HepG2 (cell line): ENCODE measurements around the gene SERTAD2. TPM values are rescaled to one million over a fixed set of nuclear protein-coding genes. Genes with fewer than 3 reads are reported as not detected.

Experiments used
- ATAC-seq: fragments of 200-7000 bp; cut with Tn5 transposase; 3 replicates; pipeline ENCODE4 v1.9.1; 2020; ENCODE audit warnings: mild to moderate bottlenecking, moderate library complexity
- BruUV-seq: library from RNA; stranded (reverse); fragments of 400-500 nt; replicated peaks from 2 replicates; lab custom pipeline; 2021; lab: Mats Ljungman, UMichigan
- CTCF ChIA-PET: fragments of 300-600 bp; formaldehyde crosslinking; extraction: SDS; loops from one replicate; lab custom pipeline; 2021; ENCODE audit warnings: low total read pairs, inconsistent platforms, low intra/inter-chr PET ratio; lab: Yijun Ruan, JAX
- POLR2A ChIA-PET: fragments of 350-600 bp; sonication (Branson Sonifier 250); formaldehyde crosslinking; loops from one replicate; lab custom pipeline; 2020; ENCODE audit warnings: antibody characterized with exemption, inconsistent platforms; lab: Yijun Ruan, JAX
- DNase-seq: peaks from one replicate; pipeline ENCODE4 v3.0.0-alpha.2; 2015; ENCODE audit warnings: low spot score
- FAIRE-seq: peaks from 3 replicates; lab custom pipeline; 2011; peaks lifted over from hg19 to GRCh38; lab: Jason Lieb, UNC
- H2AFZ ChIP-seq: one replicate; pipeline ENCODE4 v1.6.1; 2011; ENCODE audit warnings: low read length, inconsistent platforms
- H3K27ac ChIP-seq: fragments of 300-600 bp; 3 replicates; pipeline ENCODE4 v1.8.0; 2011; ENCODE audit warnings: mixed run types, mild to moderate bottlenecking, mixed read lengths, low read length, inconsistent platforms; ENCODE audit not compliant: insufficient read depth; ENCODE audit errors: extremely low read length
- H3K27me3 ChIP-seq, 2 experiments: fragments of 200-600 bp in 1 of 2; 2 replicates in 1 of 2; 3 replicates in 1 of 2; pipeline versions ENCODE4 v1.6.0 to v1.8.0; 2011; ENCODE audit warnings: low read length in 2 of 2, mild to moderate bottlenecking in 2 of 2, moderate library complexity in 2 of 2, inconsistent platforms in 1 of 2; ENCODE audit not compliant: insufficient read depth in 2 of 2, control insufficient read depth in 1 of 2
- H3K36me3 ChIP-seq, 2 experiments: fragments of 200-600 bp in 1 of 2; replicated peaks in 1 of 2; 2 replicates in 1 of 2; 3 replicates in 1 of 2; pipeline versions ENCODE4 v1.5.1 to v1.8.0; 2011; ENCODE audit warnings: low read length in 2 of 2, inconsistent platforms in 1 of 2; ENCODE audit not compliant: insufficient read depth in 2 of 2, control insufficient read depth in 1 of 2
- H3K4me1 ChIP-seq: 2 replicates; pipeline ENCODE4 v1.5.1; 2012; ENCODE audit warnings: low read length, inconsistent platforms; ENCODE audit not compliant: insufficient read depth
- H3K4me2 ChIP-seq: 2 replicates; pipeline ENCODE4 v1.6.0; 2011; ENCODE audit warnings: low read depth, low read length, inconsistent platforms
- H3K4me3 ChIP-seq, 3 experiments: fragments of 200-600 bp in 1 of 3; sonication (generic), shearing (Covaris generic) in 1 of 3; replicated peaks in 1 of 3; 2 replicates each; pipeline ENCODE4 v1.5.1; 2011 to 2016; ENCODE audit warnings: low read length in 3 of 3, inconsistent platforms in 2 of 3, low read depth in 2 of 3, mild to moderate bottlenecking in 2 of 3, control low read depth in 1 of 3, mixed read lengths in 1 of 3; ENCODE audit not compliant: insufficient read depth in 1 of 3
- H3K79me2 ChIP-seq: one replicate; pipeline ENCODE4 v1.6.1; 2011; ENCODE audit warnings: low read length, inconsistent platforms; ENCODE audit not compliant: insufficient read depth
- H3K9ac ChIP-seq: 2 replicates; pipeline ENCODE4 v1.6.0; 2011; ENCODE audit warnings: mild to moderate bottlenecking, low read depth, low read length, inconsistent platforms; ENCODE audit not compliant: insufficient read depth
- H3K9me3 ChIP-seq: 2 replicates; pipeline ENCODE4 v1.5.1; 2012; ENCODE audit warnings: mild to moderate bottlenecking, low read length
- H4K20me1 ChIP-seq: 2 replicates; pipeline ENCODE4 v1.6.0; 2011; ENCODE audit warnings: inconsistent platforms, mild to moderate bottlenecking, low read length, moderate library complexity; ENCODE audit not compliant: insufficient read depth
- ARNTL ChIP-seq: sonication (generic); formaldehyde crosslinking; IDR thresholded peaks from 2 replicates; pipeline ENCODE4 v1.4.0; 2020; ENCODE audit warnings: mild to moderate bottlenecking, missing genetic modification reagents
- ATF1 ChIP-seq: IDR thresholded peaks from 2 replicates; pipeline ENCODE4 v1.6.1; 2016; ENCODE audit warnings: mild to moderate bottlenecking, control low read depth
- CENPBD1 ChIP-seq: sonication (generic); formaldehyde crosslinking; IDR thresholded peaks from 2 replicates; pipeline ENCODE4 v1.8.0; 2022; ENCODE audit warnings: missing genetic modification reagents, low read depth, mild to moderate bottlenecking, borderline replicate concordance
- EP300 ChIP-seq, 3 experiments: sonication (generic) in 1 of 3; formaldehyde crosslinking in 1 of 3; IDR thresholded peaks; 2 replicates each; pipeline versions ENCODE4 v1.5.1 to v1.6.1; 2011 to 2020; ENCODE audit warnings: low read depth in 2 of 3, low read length in 2 of 3, borderline replicate concordance in 1 of 3, improper control_type of control experiment in 1 of 3, mild to moderate bottlenecking in 1 of 3, missing genetic modification reagents in 1 of 3, moderate library complexity in 1 of 3
- FOXP1 ChIP-seq, 2 experiments: fragments of 450-650 bp in 1 of 2; IDR thresholded peaks; 2 replicates each; pipeline ENCODE4 v1.6.1; 2017 to 2018; ENCODE audit warnings: antibody characterized with exemption in 1 of 2
- HOMEZ ChIP-seq: IDR thresholded peaks from 2 replicates; pipeline ENCODE4 v1.6.1; 2016; ENCODE audit warnings: low read depth
- JUNB ChIP-seq: sonication (generic); formaldehyde crosslinking; IDR thresholded peaks from 2 replicates; pipeline ENCODE4 v1.8.0; 2022; ENCODE audit warnings: missing genetic modification reagents, mild to moderate bottlenecking, borderline replicate concordance
- MAFF ChIP-seq: IDR thresholded peaks from 2 replicates; pipeline ENCODE4 v1.6.1; 2011; ENCODE audit warnings: low read depth, low read length, improper control_type of control experiment
- MBD4 ChIP-seq: IDR thresholded peaks from 2 replicates; pipeline ENCODE4 v1.6.1; 2012; ENCODE audit warnings: low read length, inconsistent platforms, borderline replicate concordance
- NFE2L1 ChIP-seq: sonication (generic); formaldehyde crosslinking; IDR thresholded peaks from 2 replicates; pipeline ENCODE4 v1.4.0; 2020; ENCODE audit warnings: missing genetic modification reagents, mild to moderate bottlenecking, borderline replicate concordance
- RFX5 ChIP-seq: IDR thresholded peaks from 2 replicates; pipeline ENCODE4 v1.6.1; 2011; ENCODE audit warnings: low read depth, low read length, improper control_type of control experiment
- SAP130 ChIP-seq: IDR thresholded peaks from 2 replicates; pipeline ENCODE4 v1.6.1; 2016; ENCODE audit warnings: low read depth
- SRF ChIP-seq: IDR thresholded peaks from 2 replicates; pipeline ENCODE4 v1.6.1; 2011; ENCODE audit warnings: mild to moderate bottlenecking, low read depth, low read length, moderate library complexity
- TEF ChIP-seq: sonication (generic); formaldehyde crosslinking; IDR thresholded peaks from 2 replicates; pipeline ENCODE4 v1.5.0; 2020; ENCODE audit warnings: missing genetic modification reagents
- ZNF335 ChIP-seq: sonication (generic); formaldehyde crosslinking; IDR thresholded peaks from 2 replicates; pipeline ENCODE4 v1.4.0; 2020; ENCODE audit warnings: missing genetic modification reagents
- ZNF644 ChIP-seq: IDR thresholded peaks from 2 replicates; pipeline ENCODE4 v1.6.1; 2016; ENCODE audit warnings: low read depth
- ZNF7 ChIP-seq: IDR thresholded peaks from 2 replicates; pipeline ENCODE4 v1.6.1; 2016; ENCODE audit warnings: missing biosample characterization, missing genetic modification reagents
- ZNF800 ChIP-seq: sonication (generic); formaldehyde crosslinking; IDR thresholded peaks from 2 replicates; pipeline ENCODE4 v1.4.0; 2020; ENCODE audit warnings: missing genetic modification reagents
- WGBS: methylation state at CpG from one replicate; pipeline ENCODE4 v1.1.6; 2017; ENCODE audit warnings: low lambda C conversion rate; 5-methylcytosine and 5-hydroxymethylcytosine counted together
- in situ Hi-C: cut with HindIII; loops from 2 replicates; pipeline ENCODE4 v1.10.0; 2017; ENCODE audit warnings: low pct_unique_long_range_greater_than_20kb; ENCODE audit not compliant: extremely low pct_ligation_motif_present
- intact Hi-C: fragments of 100-400 bp; cut with micrococcal nuclease; formaldehyde crosslinking; loops from one replicate; pipeline ENCODE4 v1.10.0; 2022; ENCODE audit not compliant: unreplicated experiment
- polyA plus RNA-seq, 8 experiments: library from polyadenylated mRNA; depleted of rRNA in 3 of 8; stranded (reverse) in 7 of 8; unstranded in 1 of 8; fragments of >200 nt; fragmentation: Illumina TruSeq in 4 of 8; extraction: Trizol in 4 of 8; gene quantifications; 2 replicates each; pipeline versions ENCODE4 v1.2.1 to v1.2.3, GENCODE V29; 2011 to 2016; ENCODE audit warnings: low read depth in 4 of 8, missing spikeins in 1 of 8, mixed read lengths in 1 of 8; ENCODE audit not compliant: insufficient read depth in 1 of 8
- total RNA-seq, 5 experiments: library from RNA; depleted of rRNA; stranded (reverse); fragments of >200 nt; fragmentation: Illumina TruSeq; extraction: Trizol; gene quantifications; 2 replicates each; pipeline ENCODE4 v1.2.3, GENCODE V29; 2016; ENCODE audit warnings: low read depth in 1 of 5

Gene SERTAD2
- total and polyA plus RNA-seq, 2 of the 13 experiments (the other 11 are each of a cell fraction or from before 2014, with no cell fraction given), result 6.7 to 22.6 TPM

- no peak for FAIRE-seq
- H3K4me2 ChIP-seq, result 0 out of 2 replicates have a peak overlapping the region, but pooled peaks have one; percentile 0
- WGBS, result 82% methylated on average over 4 of the region's 4 CpGs
- in situ Hi-C loops, result no loop called here
- POLR2A ChIA-PET, result interaction anchor here (0.6 to 2.7 kb wide), 2 partner anchors 31 to 45 kb away, joined by 3 to 12 read pairs; partner anchors contain the start of gene SERTAD2
- H3K9me3 ChIP-seq, result no peaks in the 10 kb centered on the region
- no peaks in the 10 kb centered on the region for H3K27me3 ChIP-seq
- CTCF ChIA-PET, result no interaction called here
- peak overlapping the region; percentile 3 for H3K27ac ChIP-seq
- intact Hi-C loops, result loop anchor here (2.0 kb wide), 1 partner anchor 32 kb away; no protein-coding TSS in a partner anchor
- DNase-seq, result peak; percentile 72
- no peak overlapping the region for H3K9ac ChIP-seq
- BruUV-seq, result no TSS peak
- peaks cover 20% of the 10 kb centered on the region for H3K4me1 ChIP-seq
- H3K4me3 ChIP-seq, result no peak overlapping the region
- H4K20me1 ChIP-seq, result no peaks in the 10 kb centered on the region
- H3K79me2 ChIP-seq, result no peaks in the 10 kb centered on the region
- no peak overlapping the region for H2AFZ ChIP-seq
- ATAC-seq, result peak; percentile 86
- no peaks in the 10 kb centered on the region for H3K36me3 ChIP-seq
- no peak for TF ChIP-seq NFE2L1 (CRISPR knock-in tag)
- no peak for TF ChIP-seq RFX5
- no peak for TF ChIP-seq JUNB (CRISPR knock-in tag)
- peak; percentile 89; the same call in 1 of the 2 replicates for TF ChIP-seq HOMEZ (CRISPR knock-in tag)
- peak; percentile 84 for TF ChIP-seq SRF
- no peak for TF ChIP-seq ATF1
- TF ChIP-seq CENPBD1 (CRISPR knock-in tag), result no peak
- no peak for TF ChIP-seq TEF
- peak; percentile 74 for TF ChIP-seq MAFF
- no peak for TF ChIP-seq ARNTL (CRISPR knock-in tag)
- TF ChIP-seq MBD4, result peak; percentile 41; the same call in 1 of the 2 replicates
- TF ChIP-seq ZNF644, result 0 out of 2 replicates have a peak, but pooled peaks have one; percentile 24
- TF ChIP-seq ZNF335, result no peak
- peak; percentile 34; the same call in 1 of the 2 replicates for TF ChIP-seq SAP130
- TF ChIP-seq ZNF7 (CRISPR knock-in tag), result peak; percentile 75
- TF ChIP-seq FOXP1 (IDR thresholded peaks at IDR 0.05), result no peak
- 0 out of 2 replicates have a peak, but pooled peaks have one; percentile 9 for TF ChIP-seq FOXP1 (CRISPR knock-in tag; IDR thresholded peaks at IDR 0.05)
- TF ChIP-seq EP300 (IDR thresholded peaks at IDR 0.05; ENCODE audit: low read depth in 2 of 2, low read length in 2 of 2), result peak in 1 of 2 experiments; percentile 10; a peak in 1 of 4 replicates
- TF ChIP-seq EP300 (CRISPR knock-in tag; IDR thresholded peaks at IDR 0.05; ENCODE audit: borderline replicate concordance), result no peak
- peak; percentile 29; the same call in 1 of the 2 replicates for TF ChIP-seq ZNF800
Observed at GRCh38 chr2:64698668-64699444, 45.1 kb upstream of the SERTAD2 start.
